Stimulated activated CD4-positive, alpha-beta T cell treated with anti-CD3 and anti-CD28 coated beads, TNF-alpha, amount 100 ng/mL, for 4 hours (primary cell): ENCODE data around the gene PRKCZ.
"Not testable (repeated sequence)": the region's sequence is repeated elsewhere in the genome, so short reads cannot be mapped to it uniquely, and the experiment has no call there.

Experiments used
- DNase-seq, 3 experiments: peaks; one replicate each; pipeline ENCODE4 v3.0.0-alpha.2; 2020; ENCODE audit warnings: low read depth in 3 of 3

The PRKCZ gene

GRCh38 chr1:2101531-2101930 is 51.3 kb downstream of the PRKCZ start:
- DNase-seq = no peak

GRCh38 chr1:2101946-2102345 is 51.7 kb downstream of the PRKCZ start:
- DNase-seq = no peak

GRCh38 chr1:2102753-2103152 is 52.5 kb downstream of the PRKCZ start:
- DNase-seq = no peak

- DNase-seq = no peak
Measured at GRCh38 chr1:2103266-2103900, 53.2 kb downstream of the PRKCZ start.

DNA sequence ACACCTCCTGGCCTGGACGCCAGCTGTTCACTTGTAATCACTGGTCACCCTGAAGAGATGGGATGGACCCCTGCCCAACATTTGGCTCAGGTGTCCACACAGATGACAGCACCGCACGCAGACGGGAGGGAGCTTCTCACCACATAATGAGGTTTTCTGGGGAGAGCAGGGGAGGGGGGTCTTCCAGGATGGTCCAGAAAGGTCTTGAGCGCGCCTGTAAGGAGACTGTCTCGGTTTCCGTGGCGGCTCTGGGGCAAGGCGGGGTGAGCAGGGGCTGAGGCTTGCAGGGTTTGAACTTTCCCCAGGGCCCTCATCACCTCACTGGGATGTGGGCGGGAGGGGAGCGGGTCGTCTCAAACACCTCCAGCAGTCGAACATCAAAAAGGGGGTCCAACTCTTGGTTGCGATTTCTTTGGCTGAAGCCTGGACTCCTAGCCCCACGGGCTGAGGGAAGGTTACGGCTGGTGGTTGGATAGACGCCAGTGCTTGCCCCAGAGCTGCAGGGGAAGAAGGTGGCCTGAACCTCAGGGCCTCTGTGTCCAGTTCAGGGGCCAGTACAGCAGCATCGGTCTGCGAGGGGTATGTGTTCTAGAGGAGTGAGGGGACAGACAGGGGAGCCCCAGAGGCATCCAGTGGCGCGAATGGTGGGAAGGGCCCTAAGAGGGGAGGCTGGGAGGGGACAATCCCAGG is 53.8 kb downstream of the PRKCZ start:
- no peak for DNase-seq

DNA sequence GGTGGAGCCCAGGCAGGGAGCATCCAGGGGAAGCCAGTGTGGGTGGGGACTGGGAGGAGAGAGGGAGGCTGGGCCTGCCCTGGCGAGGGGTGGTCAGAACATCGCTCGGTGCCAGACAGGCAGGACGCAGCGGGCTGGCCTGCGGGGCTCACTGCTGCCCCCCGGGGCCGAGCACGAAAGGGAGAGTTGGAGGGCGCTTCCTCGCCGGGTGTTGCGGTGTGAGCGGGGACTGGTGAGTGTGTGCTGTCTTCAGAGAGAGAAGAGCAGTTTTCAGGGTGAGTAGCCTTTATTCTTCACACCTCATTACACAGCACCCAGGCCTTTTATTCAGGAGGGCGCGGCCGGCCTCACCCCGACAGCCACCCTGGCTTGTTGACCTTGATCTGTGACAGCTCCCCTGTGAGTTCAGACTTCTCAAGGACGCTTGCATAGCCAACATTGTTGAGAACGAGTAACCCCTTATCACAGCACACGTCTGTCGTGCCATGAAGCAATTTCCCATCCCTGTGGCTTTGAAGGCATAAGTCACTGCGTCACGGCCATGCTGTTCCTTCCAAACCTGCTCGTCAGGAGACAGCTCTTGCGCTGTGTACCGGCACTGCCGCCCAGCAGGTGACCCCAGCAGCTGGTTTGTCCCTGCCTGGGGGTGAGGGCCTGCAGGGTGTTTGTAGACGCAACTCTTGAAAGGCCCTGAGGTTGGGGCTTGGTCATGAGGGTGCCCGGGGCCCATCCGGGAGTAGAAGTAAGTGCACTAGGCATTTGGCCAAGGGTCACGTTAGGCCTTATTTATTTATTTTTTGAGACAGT is 54.6 kb downstream of the PRKCZ start:
- DNase-seq = no peak

DNA sequence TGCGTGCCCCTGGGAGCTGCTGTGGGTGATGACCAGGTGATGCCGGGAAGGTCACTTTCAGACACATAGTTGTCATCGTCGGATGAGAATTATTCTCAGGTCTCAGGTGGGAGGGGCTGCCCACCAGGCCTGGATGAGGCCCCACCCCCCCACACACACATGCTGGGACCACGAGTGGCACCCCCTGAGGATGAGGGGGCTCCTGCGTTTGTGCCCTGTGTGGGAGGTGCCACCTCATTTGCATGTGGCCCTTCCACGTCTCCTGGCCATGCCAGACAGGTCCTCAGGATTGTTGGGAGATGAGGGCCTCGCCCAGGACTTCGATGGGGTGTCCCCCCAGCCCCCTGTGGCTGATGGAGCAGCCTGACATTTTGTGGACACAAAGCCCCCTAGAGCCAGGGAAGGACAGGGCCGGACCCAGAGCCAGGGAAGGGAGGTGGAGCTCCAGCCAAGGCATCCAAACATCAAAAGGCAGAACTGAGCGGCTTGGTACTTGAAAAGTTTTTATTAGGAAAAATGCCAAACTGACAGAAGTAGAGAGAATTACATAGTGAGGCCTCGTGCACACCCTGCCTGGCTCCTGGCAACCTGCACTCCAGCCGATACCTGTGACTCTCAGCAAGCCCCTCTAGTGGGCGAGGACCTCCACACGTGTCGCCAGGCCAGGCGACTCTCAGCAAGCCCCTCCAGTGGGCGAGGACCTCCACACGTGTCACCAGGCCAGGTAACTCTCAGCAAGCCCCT is 55.7 kb downstream of the PRKCZ start:
- DNase-seq = no peak

GRCh38 chr1:2106659-2107405 is 56.6 kb downstream of the PRKCZ start:
- no peak for DNase-seq

- no peak for DNase-seq
Measured at GRCh38 chr1:2107586-2108212, 57.5 kb downstream of the PRKCZ start.

GRCh38 chr1:2108213-2108876 is 58.1 kb downstream of the PRKCZ start:
- DNase-seq = no peak

DNA sequence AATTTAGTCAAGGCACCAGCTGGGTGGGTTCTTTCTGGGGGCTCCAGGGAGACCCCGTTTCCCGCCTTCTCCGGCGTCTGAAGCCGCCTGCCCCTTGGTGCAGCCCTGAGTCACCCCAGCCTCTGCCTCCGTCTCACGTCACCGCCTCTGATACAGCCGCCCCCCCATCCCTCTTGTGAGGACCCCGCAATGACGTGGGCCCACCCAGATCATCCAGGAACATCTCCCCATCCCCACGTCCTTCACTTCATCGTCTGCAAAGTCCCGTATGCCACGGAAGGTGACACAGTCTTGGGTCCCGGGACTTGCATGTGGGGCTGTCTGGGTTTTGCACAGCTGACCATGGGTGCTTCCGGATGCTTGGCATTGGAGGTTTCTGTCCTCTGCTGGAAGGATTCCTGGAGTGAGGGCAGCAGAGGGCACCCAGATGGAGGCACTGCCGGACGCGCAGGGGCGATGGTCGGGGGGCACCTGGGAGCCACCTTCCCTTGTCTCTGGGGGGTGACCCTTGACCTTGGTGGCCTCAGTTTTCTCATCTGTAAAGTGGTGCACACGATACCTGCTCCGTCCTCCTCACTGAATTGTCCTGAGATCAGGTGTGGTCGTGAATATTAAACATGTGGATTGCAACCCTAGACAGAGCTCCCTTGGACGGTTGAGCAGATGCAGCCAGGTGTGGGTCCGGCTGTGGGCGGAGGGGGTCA is 58.8 kb downstream of the PRKCZ start:
- DNase-seq = no peak

DNA sequence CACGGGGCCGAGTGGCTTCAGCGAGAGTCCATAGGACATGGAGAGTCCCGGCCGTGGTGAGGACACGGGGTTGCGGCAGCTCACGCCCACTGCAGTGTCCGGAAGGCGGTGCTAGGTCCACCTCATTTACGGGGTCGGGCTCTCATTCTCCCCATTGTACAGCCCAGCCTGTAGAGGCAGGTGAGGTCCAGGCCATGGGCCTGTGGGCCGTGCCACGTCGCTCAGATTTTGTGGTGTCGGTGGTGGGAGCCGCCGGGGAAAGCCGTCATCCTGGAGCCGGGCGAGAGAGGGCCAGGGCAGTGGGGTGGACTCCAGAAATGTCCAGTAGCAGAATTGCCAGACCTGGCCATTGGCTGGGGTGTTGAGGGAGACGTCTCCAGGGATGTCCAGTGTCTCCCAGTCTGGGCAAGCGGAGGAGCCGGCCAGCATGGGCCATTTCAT is 59.4 kb downstream of the PRKCZ start:
- no peak for DNase-seq

GRCh38 chr1:2110191-2110737 is 60.1 kb downstream of the PRKCZ start:
- DNase-seq = no peak

GRCh38 chr1:2110738-2111673 is 60.8 kb downstream of the PRKCZ start:
- no peak for DNase-seq

DNA sequence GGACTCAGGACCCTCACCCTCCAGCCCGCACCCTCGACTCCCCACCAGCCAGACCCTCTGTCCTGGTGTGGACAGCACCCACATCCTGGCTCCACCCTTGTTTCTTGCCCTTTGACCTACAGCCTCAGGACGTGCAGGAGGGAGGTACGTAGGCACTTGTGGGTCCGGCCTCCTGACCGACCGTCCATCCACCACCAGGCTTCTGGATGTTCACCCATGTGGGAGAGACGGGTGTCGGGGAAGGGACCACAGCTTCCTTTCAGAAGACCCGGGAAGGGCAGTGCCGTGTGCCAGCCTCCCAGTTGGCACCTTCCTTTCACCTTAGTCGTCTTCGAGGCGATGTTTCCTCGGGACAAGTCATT is 61.4 kb downstream of the PRKCZ start:
- no peak for DNase-seq

DNA sequence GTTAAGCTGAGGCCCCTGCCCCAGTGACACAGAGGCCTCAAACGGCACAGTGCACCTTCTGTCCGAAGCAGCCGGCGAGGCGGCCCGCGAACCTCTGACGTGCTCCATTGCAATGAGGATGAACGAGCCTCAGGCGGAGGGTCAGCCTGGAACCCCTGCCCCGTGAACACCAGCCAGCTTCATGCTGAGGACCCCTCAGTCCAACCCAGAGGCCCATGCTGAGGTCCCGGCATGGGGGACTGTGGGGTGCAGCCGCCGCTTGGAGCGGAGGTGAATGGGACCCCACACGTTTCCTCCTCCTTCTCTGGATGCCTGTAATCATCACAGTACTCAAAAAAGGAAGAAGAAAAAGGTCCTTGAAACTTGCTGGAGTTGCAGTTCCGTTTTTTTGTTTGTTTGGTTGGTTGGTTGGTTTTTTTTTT is 62.1 kb downstream of the PRKCZ start:
- DNase-seq = no peak

DNA sequence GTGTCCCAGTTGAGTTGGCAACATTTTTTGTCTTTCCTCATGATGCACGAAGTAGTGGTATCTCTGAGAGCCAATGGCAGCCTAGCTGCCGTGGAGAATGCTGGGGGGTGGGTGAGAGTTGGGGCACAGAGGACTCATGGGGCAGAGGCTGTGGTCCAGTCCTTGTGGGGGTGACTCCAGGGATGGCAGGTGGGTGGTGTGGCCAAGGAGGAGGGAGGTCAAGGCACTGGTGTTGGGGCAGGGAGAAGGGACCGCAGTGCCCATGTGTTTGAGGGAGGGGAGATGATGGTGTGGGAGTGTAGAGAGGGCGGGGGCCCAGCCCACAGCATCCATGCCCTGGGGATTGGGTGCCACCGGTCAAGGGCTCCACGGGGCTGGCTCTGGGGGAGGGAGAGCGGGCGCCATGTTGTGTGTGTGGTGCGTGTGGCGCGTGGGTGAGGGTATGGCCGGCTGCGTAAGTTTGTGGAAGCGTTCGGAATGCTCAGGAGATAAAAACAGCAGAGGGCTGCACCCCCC is 63.5 kb downstream of the PRKCZ start:
- DNase-seq = no peak

GRCh38 chr1:2114635-2115007 is 64.4 kb downstream of the PRKCZ start:
- not testable (repeated sequence) for DNase-seq
